GM06990 (cell line): ENCODE data around the gene STEAP1B.

Experiments
- DNase-seq: peaks from one replicate; pipeline ENCODE4 v3.0.0-alpha.2; 2011; ENCODE audit not compliant: insufficient read length; ENCODE audit errors: extremely low read depth
- H3K27me3 ChIP-seq: replicated peaks from 2 replicates; pipeline ENCODE4 v1.6.0; 2011; ENCODE audit warnings: low read length; ENCODE audit not compliant: control insufficient read depth, insufficient read depth
- H3K36me3 ChIP-seq: 2 replicates; pipeline ENCODE4 v1.5.1; 2011; ENCODE audit warnings: low read length; ENCODE audit not compliant: control insufficient read depth, insufficient read depth
- H3K4me3 ChIP-seq: replicated peaks from 2 replicates; pipeline ENCODE4 v1.5.1; 2011; ENCODE audit warnings: low read depth, mild to moderate bottlenecking, control low read depth, low read length
- TF ChIP-seq, protein P1 (sequence below): IDR thresholded peaks from 2 replicates; pipeline ENCODE4 v1.5.1; 2011; ENCODE audit warnings: low read length, control low read depth, mild to moderate bottlenecking, inconsistent platforms; ENCODE audit not compliant: insufficient read depth, poor library complexity, severe bottlenecking

The STEAP1B gene

DNA sequence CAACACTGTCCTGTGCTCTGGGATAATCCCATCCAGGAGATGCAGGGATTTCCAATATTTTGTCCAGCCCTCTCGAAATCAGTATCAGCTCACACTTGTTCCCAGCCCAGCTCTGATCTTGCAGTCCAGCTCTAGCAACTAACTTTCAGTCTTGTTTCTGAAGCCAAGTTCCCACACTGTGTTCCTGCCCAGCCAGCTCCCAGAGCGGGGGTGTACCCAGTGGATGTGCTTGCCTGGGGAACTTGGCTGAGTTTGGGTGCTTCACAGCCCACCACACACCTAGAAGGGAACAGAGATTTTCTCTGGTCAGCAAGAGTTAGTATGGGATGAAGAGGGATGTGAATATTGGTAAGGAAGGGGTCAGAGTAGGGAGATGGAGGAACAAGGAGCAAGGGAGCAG, 85.6 kb downstream of the STEAP1B start:
- TF ChIP-seq, protein P1, sequence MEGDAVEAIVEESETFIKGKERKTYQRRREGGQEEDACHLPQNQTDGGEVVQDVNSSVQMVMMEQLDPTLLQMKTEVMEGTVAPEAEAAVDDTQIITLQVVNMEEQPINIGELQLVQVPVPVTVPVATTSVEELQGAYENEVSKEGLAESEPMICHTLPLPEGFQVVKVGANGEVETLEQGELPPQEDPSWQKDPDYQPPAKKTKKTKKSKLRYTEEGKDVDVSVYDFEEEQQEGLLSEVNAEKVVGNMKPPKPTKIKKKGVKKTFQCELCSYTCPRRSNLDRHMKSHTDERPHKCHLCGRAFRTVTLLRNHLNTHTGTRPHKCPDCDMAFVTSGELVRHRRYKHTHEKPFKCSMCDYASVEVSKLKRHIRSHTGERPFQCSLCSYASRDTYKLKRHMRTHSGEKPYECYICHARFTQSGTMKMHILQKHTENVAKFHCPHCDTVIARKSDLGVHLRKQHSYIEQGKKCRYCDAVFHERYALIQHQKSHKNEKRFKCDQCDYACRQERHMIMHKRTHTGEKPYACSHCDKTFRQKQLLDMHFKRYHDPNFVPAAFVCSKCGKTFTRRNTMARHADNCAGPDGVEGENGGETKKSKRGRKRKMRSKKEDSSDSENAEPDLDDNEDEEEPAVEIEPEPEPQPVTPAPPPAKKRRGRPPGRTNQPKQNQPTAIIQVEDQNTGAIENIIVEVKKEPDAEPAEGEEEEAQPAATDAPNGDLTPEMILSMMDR, result no peak
- no peak for DNase-seq
- Histone ChIP-seq H3K36me3 (no peaks in the 10 kb centered on the region), H3K4me3 (no peak overlapping the region), H3K27me3 (no peaks in the 10 kb centered on the region)

DNA sequence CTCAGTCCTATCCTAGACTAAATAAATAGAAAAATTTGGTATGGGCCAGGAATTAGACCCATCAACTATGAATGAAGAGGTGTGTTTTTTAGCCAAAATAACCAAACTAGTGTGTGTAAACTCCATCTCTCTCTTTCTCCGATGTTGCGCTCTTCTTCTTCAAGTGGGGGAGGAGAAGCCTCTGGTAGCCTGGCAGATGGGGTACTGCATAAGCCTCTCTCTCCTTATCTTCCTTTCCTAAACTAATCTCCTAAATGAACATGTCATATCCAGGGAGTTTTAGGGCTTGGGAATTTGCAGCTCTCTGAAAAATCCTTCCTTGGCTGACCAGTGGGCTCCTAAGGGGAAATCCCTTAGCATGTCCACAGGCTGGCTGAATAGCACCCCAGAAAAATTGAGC, 86.8 kb downstream of the STEAP1B start:
- H3K36me3 ChIP-seq, result no peaks in the 10 kb centered on the region
- H3K4me3 ChIP-seq, result no peak overlapping the region
- TF ChIP-seq, protein P1, result no peak
- no peaks in the 10 kb centered on the region for H3K27me3 ChIP-seq
- no peak for DNase-seq

GRCh38 chr7:22411977-22412693, 87.9 kb downstream of the STEAP1B start:
- Histone ChIP-seq H3K36me3 (no peaks in the 10 kb centered on the region), H3K4me3 (no peak overlapping the region), H3K27me3 (no peaks in the 10 kb centered on the region)
- no peak for DNase-seq
- TF ChIP-seq, protein P1, result no peak

DNA sequence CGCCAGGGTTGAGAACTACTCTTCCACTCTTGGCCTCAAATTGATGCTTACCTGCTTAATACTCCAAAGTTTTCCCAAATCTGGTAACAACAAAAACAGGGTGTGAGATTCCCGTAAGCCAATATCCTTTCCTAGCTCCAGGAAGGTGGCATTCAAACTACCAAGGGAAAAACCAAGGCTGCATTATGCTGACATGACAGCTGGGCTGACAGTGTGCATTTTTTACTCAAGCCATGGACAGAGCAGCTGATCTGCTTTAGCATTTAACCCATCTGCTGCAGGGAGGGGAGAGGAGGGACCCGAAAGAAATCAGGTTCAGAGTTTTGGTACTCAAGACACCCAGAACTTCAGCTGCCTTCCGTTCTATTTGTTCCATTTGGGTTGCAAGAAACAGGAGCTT, 93.3 kb downstream of the STEAP1B start:
- Histone ChIP-seq H3K36me3 (no peaks in the 10 kb centered on the region), H3K4me3 (no peak overlapping the region), H3K27me3 (no peaks in the 10 kb centered on the region)
- TF ChIP-seq, protein P1, result no peak
- no peak for DNase-seq

- DNase-seq, result no peak
- TF ChIP-seq, protein P1, result no peak
- Histone ChIP-seq H3K27me3 (no peaks in the 10 kb centered on the region), H3K4me3 (no peak overlapping the region), H3K36me3 (no peaks in the 10 kb centered on the region)
Observed at GRCh38 chr7:22404421-22405023, 95.5 kb downstream of the STEAP1B start.
